Naive thymus-derived CD4-positive, alpha-beta T cell (primary cell): ENCODE data around the gene SEL1L3. TPM values are rescaled to one million over a fixed set of nuclear protein-coding genes. Genes with fewer than 3 reads are reported as not detected.
"Not testable (repeated sequence)": the region's sequence is repeated elsewhere in the genome, so short reads cannot be mapped to it uniquely, and the experiment has no call there.

Source experiments
- ATAC-seq: fragments of 150-1000 bp; cut with Tn5 transposase; 2 replicates; pipeline ENCODE4 v1.10.0; 2021; ENCODE audit warnings: mild to moderate bottlenecking, moderate library complexity
- CTCF ChIA-PET: fragments of 350-600 bp; sonication (Branson Sonifier 250); formaldehyde crosslinking; loops from one replicate; lab custom pipeline; 2021; ENCODE audit warnings: antibody characterized with exemption; lab: Charles Lee
- POLR2A ChIA-PET: fragments of 350-600 bp; sonication (Branson Sonifier 250); formaldehyde crosslinking; loops from one replicate; lab custom pipeline; 2021; ENCODE audit warnings: antibody characterized with exemption, inconsistent platforms; lab: Charles Lee
- DNase-seq, 9 donors: peaks; one replicate each; pipeline versions ENCODE4 v3.0.0 to v3.0.0-alpha.2; 2020 to 2022; ENCODE audit warnings: mixed read lengths in 1 of 9
- H3K27ac ChIP-seq: one replicate; pipeline ENCODE4 v1.7.0; 2013; ENCODE audit warnings: mild to moderate bottlenecking, low read depth, low read length, moderate library complexity
- H3K27me3 ChIP-seq, 2 donors: one replicate each; pipeline ENCODE4 v1.7.0; 2013; ENCODE audit warnings: low read length in 2 of 2, mild to moderate bottlenecking in 2 of 2, moderate library complexity in 2 of 2; ENCODE audit not compliant: control insufficient read depth in 2 of 2, insufficient read depth in 2 of 2
- H3K36me3 ChIP-seq, 3 experiments: 1 replicate in 2 of 3; 2 replicates in 1 of 3; pipeline ENCODE4 v1.7.0; 2013; ENCODE audit warnings: low read length in 3 of 3, mild to moderate bottlenecking in 3 of 3, moderate library complexity in 1 of 3; ENCODE audit not compliant: insufficient read depth in 3 of 3, control insufficient read depth in 2 of 3
- H3K4me1 ChIP-seq, 2 donors: one replicate each; pipeline ENCODE4 v1.7.0; 2013; ENCODE audit warnings: low read length in 2 of 2, mild to moderate bottlenecking in 2 of 2, moderate library complexity in 1 of 2; ENCODE audit not compliant: control insufficient read depth in 2 of 2, insufficient read depth in 2 of 2
- H3K4me3 ChIP-seq: 2 replicates; pipeline ENCODE4 v1.7.0; 2013; ENCODE audit warnings: mild to moderate bottlenecking, low read length
- H3K9me3 ChIP-seq, 3 experiments: 1 replicate in 2 of 3; 2 replicates in 1 of 3; pipeline ENCODE4 v1.7.0; 2013; ENCODE audit warnings: low read length in 3 of 3; ENCODE audit not compliant: control insufficient read depth in 2 of 3
- H3K27ac Mint-ChIP-seq, 9 donors: one replicate each; pipeline ENCODE4 v1.8.0; 2020 to 2022; ENCODE audit warnings: mixed read lengths in 9 of 9, mild to moderate bottlenecking in 8 of 9, moderate library complexity in 5 of 9, inconsistent platforms in 2 of 9
- H3K27me3 Mint-ChIP-seq, 5 donors: one replicate each; pipeline ENCODE4 v1.8.0; 2021 to 2022; ENCODE audit warnings: mixed read lengths in 5 of 5, mild to moderate bottlenecking in 1 of 5
- H3K36me3 Mint-ChIP-seq, 5 donors: one replicate each; pipeline ENCODE4 v1.8.0; 2020 to 2022; ENCODE audit warnings: mixed read lengths in 5 of 5, mild to moderate bottlenecking in 3 of 5, inconsistent platforms in 1 of 5
- H3K4me1 Mint-ChIP-seq, 7 donors: one replicate each; pipeline ENCODE4 v1.8.0; 2020 to 2022; ENCODE audit warnings: mixed read lengths in 7 of 7, mild to moderate bottlenecking in 3 of 7, inconsistent platforms in 1 of 7
- H3K4me3 Mint-ChIP-seq, 10 donors: one replicate each; pipeline ENCODE4 v1.8.0; 2020 to 2022; ENCODE audit warnings: mild to moderate bottlenecking in 10 of 10, mixed read lengths in 10 of 10, moderate library complexity in 6 of 10, inconsistent platforms in 2 of 10
- H3K9me3 Mint-ChIP-seq, 11 donors: one replicate each; pipeline ENCODE4 v1.8.0; 2020 to 2022; ENCODE audit warnings: mixed read lengths in 11 of 11, mild to moderate bottlenecking in 4 of 11, inconsistent platforms in 1 of 11, moderate library complexity in 1 of 11
- intact Hi-C, 2 donors: fragments of 100-400 bp; cut with micrococcal nuclease; formaldehyde crosslinking; loops; one replicate each; pipeline ENCODE4 v1.15.1; 2023
- polyA plus RNA-seq, 2 donors: library from polyadenylated mRNA; unstranded; fragments of 300-500 nt; fragmentation: Illumina TruSeq; gene quantifications; one replicate each; pipeline ENCODE4 v1.2.3, GENCODE V29; 2021
- total RNA-seq, 6 experiments: library from RNA in 5 of 6; stranded (reverse) in 5 of 6; gene quantifications; 1 replicate in 5 of 6; 2 replicates in 1 of 6; pipeline ENCODE4 v1.2.3 and lab custom pipeline; 2021 to 2026

SEL1L3 gene
- total and polyA plus RNA-seq, 7 experiments from 2014 or later = 15.9 to 55.8 (median 42.3) TPM

DNA sequence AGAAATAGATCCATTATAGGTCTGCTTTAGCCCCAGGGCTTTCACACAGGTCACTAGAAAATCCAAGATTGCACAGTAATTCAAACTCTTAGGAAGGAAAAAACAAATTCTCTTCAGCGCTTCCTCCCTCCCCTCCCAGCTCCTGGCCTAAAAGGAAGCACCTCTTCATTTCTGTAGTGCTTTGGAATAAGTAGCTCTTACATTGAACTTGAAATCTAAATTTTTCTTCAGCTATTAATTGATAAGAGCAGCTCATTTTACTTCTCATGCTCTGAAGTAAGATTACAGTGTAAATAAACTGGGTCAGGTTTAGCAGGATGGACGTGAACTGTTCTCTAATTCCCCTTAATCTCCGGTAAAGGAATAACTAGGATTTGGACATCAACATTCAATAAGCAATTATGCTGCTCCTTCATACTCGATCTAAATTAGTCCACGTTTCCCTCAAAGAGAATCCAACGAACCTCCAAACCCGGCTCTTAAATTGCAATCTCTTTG, 10.9 kb upstream of the SEL1L3 start:
- CTCF ChIA-PET = no interaction called here
- intact Hi-C loops = no loop called here

GRCh38 chr4:25872851-25873631, 10.3 kb upstream of the SEL1L3 start:
- intact Hi-C loops = no loop called here
- H3K9me3 ChIP-seq = no peaks in the 10 kb centered on the region
- CTCF ChIA-PET = no interaction called here

More for the DNA sequence above, 10.9 kb upstream of the SEL1L3 start:
- no peaks in the 10 kb centered on the region for H3K36me3 ChIP-seq
- H3K27me3 Mint-ChIP-seq = no peaks in the 10 kb centered on the region
- no peaks in the 10 kb centered on the region for H3K4me1 ChIP-seq
- no peak overlapping the region for H3K27ac Mint-ChIP-seq
- peaks cover 0 to 2% (median 0%) of the 10 kb centered on the region in 11 donors for H3K9me3 Mint-ChIP-seq
- POLR2A ChIA-PET = no interaction called here
- H3K27me3 ChIP-seq = no peaks in the 10 kb centered on the region
- H3K4me1 Mint-ChIP-seq = peaks cover 0 to 6% (median 0%) of the 10 kb centered on the region in 7 donors
- H3K9me3 ChIP-seq = no peaks in the 10 kb centered on the region
- ATAC-seq = no peak
- peaks cover 0 to 3% (median 0%) of the 10 kb centered on the region in 5 donors for H3K36me3 Mint-ChIP-seq
- H3K4me3 ChIP-seq = no peak overlapping the region
- H3K4me3 Mint-ChIP-seq = no peak overlapping the region
- no peak overlapping the region for H3K27ac ChIP-seq
- DNase-seq = no peak

GRCh38 chr4:25870081-25870480, 7.3 kb upstream of the SEL1L3 start:
- ATAC-seq = no peak
- DNase-seq = no peak
- no peaks in the 10 kb centered on the region for H3K36me3 ChIP-seq
- ChIA-PET POLR2A (interaction anchor here (1.5 kb wide), 1 partner anchor 10 kb away, joined by 5 read pairs; no protein-coding TSS in a partner anchor), CTCF (no interaction called here)
- H3K4me3 ChIP-seq = no peak overlapping the region
- H3K27me3 ChIP-seq = no peaks in the 10 kb centered on the region
- no peaks in the 10 kb centered on the region for H3K4me1 ChIP-seq
- no peaks in the 10 kb centered on the region for H3K27me3 Mint-ChIP-seq
- H3K4me3 Mint-ChIP-seq = no peak overlapping the region
- peaks cover 0 to 5% (median 0%) of the 10 kb centered on the region in 5 donors for H3K36me3 Mint-ChIP-seq
- no peak overlapping the region for H3K27ac Mint-ChIP-seq
- H3K9me3 Mint-ChIP-seq = no peaks in the 10 kb centered on the region
- intact Hi-C loops = no loop called here
- H3K4me1 Mint-ChIP-seq = peaks cover 0 to 7% (median 0%) of the 10 kb centered on the region in 7 donors
- no peaks in the 10 kb centered on the region for H3K9me3 ChIP-seq
- no peak overlapping the region for H3K27ac ChIP-seq

More at GRCh38 chr4:25872851-25873631, 10.3 kb upstream of the SEL1L3 start:
- H3K4me3 ChIP-seq = no peak overlapping the region
- H3K4me1 ChIP-seq = no peaks in the 10 kb centered on the region
- DNase-seq (no peak), ATAC-seq (no peak)
- H3K4me1 Mint-ChIP-seq = peaks cover 0 to 6% (median 0%) of the 10 kb centered on the region in 7 donors
- no peaks in the 10 kb centered on the region for H3K27me3 Mint-ChIP-seq
- POLR2A ChIA-PET = no interaction called here
- no peak overlapping the region for H3K4me3 Mint-ChIP-seq
- H3K9me3 Mint-ChIP-seq = peaks cover 0 to 2% (median 0%) of the 10 kb centered on the region in 11 donors
- no peaks in the 10 kb centered on the region for H3K27me3 ChIP-seq
- H3K27ac ChIP-seq = no peak overlapping the region
- no peaks in the 10 kb centered on the region for H3K36me3 ChIP-seq
- H3K36me3 Mint-ChIP-seq = peaks cover 0 to 3% (median 0%) of the 10 kb centered on the region in 5 donors
- H3K27ac Mint-ChIP-seq = no peak overlapping the region

- no peak for DNase-seq
- no peak overlapping the region for H3K27ac ChIP-seq
Observed at GRCh38 chr4:25867781-25868294, 5.0 kb upstream of the SEL1L3 start.

DNA sequence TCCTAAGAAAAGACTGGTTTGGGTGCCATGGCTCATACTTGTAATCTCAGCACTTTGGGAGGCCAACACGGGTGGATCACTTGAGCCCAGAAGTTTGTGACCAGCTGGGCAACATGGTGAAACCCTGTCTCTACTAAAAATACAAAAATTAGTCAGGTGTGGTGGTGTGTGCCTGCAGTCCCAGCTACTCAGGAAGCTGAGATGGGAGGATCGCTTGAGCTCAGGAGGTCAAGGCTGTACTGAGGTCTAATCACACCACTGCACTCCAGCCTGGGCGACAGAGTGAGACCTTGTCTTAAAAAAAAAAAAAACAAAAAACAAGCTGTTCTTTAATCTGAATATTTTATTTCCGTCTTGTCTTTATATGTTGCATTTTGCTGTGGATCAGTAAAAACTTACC, 3.6 kb upstream of the SEL1L3 start:
- H3K27me3 ChIP-seq, H3K4me3 Mint-ChIP-seq, POLR2A ChIA-PET, H3K4me1 ChIP-seq, DNase-seq, H3K36me3 Mint-ChIP-seq, H3K36me3 ChIP-seq, H3K9me3 Mint-ChIP-seq, H3K27ac ChIP-seq, H3K27me3 Mint-ChIP-seq, ATAC-seq, intact Hi-C loops, H3K9me3 ChIP-seq, H3K4me3 ChIP-seq: not testable (repeated sequence)
- H3K4me1 Mint-ChIP-seq = peaks cover 6 to 10% (median 8%) of the 10 kb centered on the region in 7 donors
- H3K27ac Mint-ChIP-seq = peak overlapping the region in 1 of 9 donors; percentile 5
- CTCF ChIA-PET = interaction anchor here (0.9 kb wide), 1 partner anchor 506 kb away, joined by 3 read pairs; no protein-coding TSS in a partner anchor

More at GRCh38 chr4:25867781-25868294, 5.0 kb upstream of the SEL1L3 start:
- Mint-ChIP-seq H3K9me3 (no peaks in the 10 kb centered on the region), H3K27ac (peak overlapping the region in 2 of 9 donors; percentile 25 to 89), H3K27me3 (no peaks in the 10 kb centered on the region), H3K4me1 (peaks cover 0 to 6% (median 3%) of the 10 kb centered on the region in 7 donors), H3K36me3 (peaks cover 0 to 5% (median 0%) of the 10 kb centered on the region in 5 donors), H3K4me3 (no peak overlapping the region)
- Histone ChIP-seq H3K4me1 (no peaks in the 10 kb centered on the region), H3K9me3 (no peaks in the 10 kb centered on the region), H3K36me3 (no peaks in the 10 kb centered on the region), H3K4me3 (no peak overlapping the region), H3K27me3 (no peaks in the 10 kb centered on the region)
- ATAC-seq = no peak
- intact Hi-C loops = no loop called here
- POLR2A ChIA-PET = no interaction called here
- CTCF ChIA-PET = no interaction called here

- H3K36me3 Mint-ChIP-seq = peaks cover 0 to 12% (median 4%) of the 10 kb centered on the region in 5 donors
- Histone ChIP-seq H3K36me3 (no peaks in the 10 kb centered on the region), H3K4me1 (peaks cover 11 to 14% of the 10 kb centered on the region in 2 donors), H3K27ac (no peak overlapping the region), H3K27me3 (no peaks in the 10 kb centered on the region), H3K4me3 (no peak overlapping the region), H3K9me3 (no peaks in the 10 kb centered on the region)
- H3K4me3 Mint-ChIP-seq = peak overlapping the region in 3 of 10 donors; percentile 2 to 28 (median 18)
- CTCF ChIA-PET = interaction anchor here (0.6 kb wide), 1 partner anchor 65 kb away, joined by 5 read pairs; no protein-coding TSS in a partner anchor
- DNase-seq (no peak), ATAC-seq (no peak)
- no peak overlapping the region for H3K27ac Mint-ChIP-seq
- POLR2A ChIA-PET = interaction anchor here (1.9 kb wide), 1 partner anchor 48 kb away, joined by 5 read pairs; no protein-coding TSS in a partner anchor
- peaks cover 0 to 2% (median 0%) of the 10 kb centered on the region in 11 donors for H3K9me3 Mint-ChIP-seq
- peaks cover 0 to 3% (median 0%) of the 10 kb centered on the region in 5 donors for H3K27me3 Mint-ChIP-seq
- H3K4me1 Mint-ChIP-seq = peaks cover 13 to 18% (median 16%) of the 10 kb centered on the region in 7 donors
- intact Hi-C loops = no loop called here
Observed at GRCh38 chr4:25865586-25865985, 2.8 kb upstream of the SEL1L3 start.
